Neutrophil (primary cell): ENCODE results near the gene TMEM223.

ENCODE experiments used
- H3K27ac ChIP-seq: fragments of 200-600 bp; sonication (generic); 2 replicates; pipeline ENCODE4 v1.5.1; 2016; ENCODE audit warnings: mild to moderate bottlenecking, moderate library complexity
- H3K27me3 ChIP-seq: fragments of 200-600 bp; sonication (generic); 2 replicates; pipeline ENCODE4 v1.6.0; 2016; ENCODE audit warnings: mild to moderate bottlenecking
- H3K36me3 ChIP-seq: fragments of 200-600 bp; sonication (generic); 2 replicates; pipeline ENCODE4 v1.5.1; 2017
- H3K4me1 ChIP-seq, 2 experiments: fragments of 200-600 bp in 1 of 2; sonication (generic) in 1 of 2; 1 replicate in 1 of 2; 2 replicates in 1 of 2; pipeline versions ENCODE4 v1.5.1 to v1.6.1; 2013 to 2016; ENCODE audit warnings: low read depth in 1 of 2, low read length in 1 of 2, mild to moderate bottlenecking in 1 of 2, moderate library complexity in 1 of 2; ENCODE audit not compliant: control insufficient read depth in 1 of 2, insufficient read depth in 1 of 2
- H3K4me3 ChIP-seq, 2 experiments: fragments of 200-600 bp in 1 of 2; sonication (generic) in 1 of 2; 1 replicate in 1 of 2; 2 replicates in 1 of 2; pipeline ENCODE4 v1.5.1; 2013 to 2016; ENCODE audit warnings: low read depth in 1 of 2, low read length in 1 of 2, mild to moderate bottlenecking in 1 of 2, moderate library complexity in 1 of 2
- H3K9me3 ChIP-seq: fragments of 200-600 bp; sonication (generic); 2 replicates; pipeline ENCODE4 v1.5.1; 2016
- TF ChIP-seq, protein P1 (sequence below): fragments of 200-600 bp; sonication (generic); IDR thresholded peaks from 2 replicates; pipeline ENCODE4 v1.5.1; 2016; ENCODE audit warnings: antibody characterized with exemption

Gene TMEM223

DNA sequence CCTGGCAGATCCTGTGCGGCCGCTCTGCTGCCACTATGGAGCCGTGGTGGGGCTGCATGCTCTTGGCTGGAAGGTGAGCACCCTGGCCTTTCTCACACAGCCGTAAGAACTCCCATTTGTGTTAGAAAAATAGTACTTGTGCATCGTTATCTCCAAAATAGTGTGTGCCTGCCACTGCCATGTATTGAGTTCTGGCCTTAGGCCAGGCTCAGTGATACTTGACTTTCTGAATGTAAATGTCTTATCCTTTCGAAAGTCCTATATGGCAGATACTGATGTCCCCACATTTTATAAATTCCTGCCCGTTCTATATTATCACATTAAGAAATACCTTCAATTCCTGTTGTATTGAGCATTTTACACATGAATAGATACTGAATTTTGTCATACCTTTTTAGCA lies 9.1 kb downstream of the TMEM223 start:
- Histone ChIP-seq H3K27ac (no peak overlapping the region), H3K4me1 (peaks cover 12 to 14% of the 10 kb centered on the region in 2 experiments)
- TF ChIP-seq, protein P1, sequence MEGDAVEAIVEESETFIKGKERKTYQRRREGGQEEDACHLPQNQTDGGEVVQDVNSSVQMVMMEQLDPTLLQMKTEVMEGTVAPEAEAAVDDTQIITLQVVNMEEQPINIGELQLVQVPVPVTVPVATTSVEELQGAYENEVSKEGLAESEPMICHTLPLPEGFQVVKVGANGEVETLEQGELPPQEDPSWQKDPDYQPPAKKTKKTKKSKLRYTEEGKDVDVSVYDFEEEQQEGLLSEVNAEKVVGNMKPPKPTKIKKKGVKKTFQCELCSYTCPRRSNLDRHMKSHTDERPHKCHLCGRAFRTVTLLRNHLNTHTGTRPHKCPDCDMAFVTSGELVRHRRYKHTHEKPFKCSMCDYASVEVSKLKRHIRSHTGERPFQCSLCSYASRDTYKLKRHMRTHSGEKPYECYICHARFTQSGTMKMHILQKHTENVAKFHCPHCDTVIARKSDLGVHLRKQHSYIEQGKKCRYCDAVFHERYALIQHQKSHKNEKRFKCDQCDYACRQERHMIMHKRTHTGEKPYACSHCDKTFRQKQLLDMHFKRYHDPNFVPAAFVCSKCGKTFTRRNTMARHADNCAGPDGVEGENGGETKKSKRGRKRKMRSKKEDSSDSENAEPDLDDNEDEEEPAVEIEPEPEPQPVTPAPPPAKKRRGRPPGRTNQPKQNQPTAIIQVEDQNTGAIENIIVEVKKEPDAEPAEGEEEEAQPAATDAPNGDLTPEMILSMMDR, result no peak

DNA sequence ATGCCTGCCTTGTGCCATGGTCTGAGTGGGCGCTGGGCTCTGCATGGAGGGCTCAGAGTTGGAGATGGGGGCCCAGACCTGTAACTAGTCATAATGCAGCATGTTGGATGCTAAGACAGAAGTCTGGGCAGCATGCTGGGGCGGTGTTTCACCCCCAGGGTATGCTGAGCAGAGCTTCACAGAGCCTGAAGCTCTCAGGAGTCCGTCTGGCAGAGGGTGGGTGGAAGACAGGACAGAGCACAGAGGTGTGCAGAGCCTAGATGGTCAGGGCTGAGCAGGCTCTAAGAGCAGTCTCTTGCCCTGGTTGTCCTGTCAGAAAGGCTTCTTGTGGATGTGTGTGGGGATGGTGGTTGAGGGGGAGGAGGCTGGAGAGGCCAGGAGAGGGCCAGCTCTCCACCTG lies 13.4 kb downstream of the TMEM223 start:
- Histone ChIP-seq H3K36me3 (peaks cover 4% of the 10 kb centered on the region), H3K9me3 (no peaks in the 10 kb centered on the region), H3K4me1 (peaks cover 11 to 13% of the 10 kb centered on the region in 2 experiments), H3K27me3 (no peaks in the 10 kb centered on the region), H3K27ac (no peak overlapping the region), H3K4me3 (no peak overlapping the region)
- TF ChIP-seq, protein P1, result no peak

More for the DNA sequence above, 9.1 kb downstream of the TMEM223 start:
- H3K36me3 ChIP-seq, result peaks cover 4% of the 10 kb centered on the region
- no peaks in the 10 kb centered on the region for H3K27me3 ChIP-seq
- H3K4me3 ChIP-seq, result no peak overlapping the region
- H3K9me3 ChIP-seq, result no peaks in the 10 kb centered on the region

DNA sequence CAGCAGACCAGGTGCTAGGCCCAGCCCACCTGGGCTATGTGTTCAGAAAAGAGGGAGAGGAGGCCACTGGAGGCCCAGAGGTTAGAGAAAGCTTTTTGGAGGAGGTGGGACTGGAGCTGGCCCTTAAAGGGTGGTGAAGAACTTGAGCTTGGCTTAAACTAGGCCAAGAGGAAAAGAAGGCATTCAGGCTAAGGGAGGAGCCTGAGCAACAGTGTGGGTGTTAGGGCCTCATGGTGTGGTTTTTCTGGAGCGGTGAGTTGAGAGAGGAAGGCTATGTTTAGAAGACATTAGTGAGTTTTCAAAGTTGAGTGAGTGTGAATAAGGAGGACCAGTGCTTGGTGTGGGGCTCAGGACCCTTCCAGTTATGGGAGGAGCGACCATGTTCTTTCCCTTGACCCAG lies 14.4 kb downstream of the TMEM223 start:
- TF ChIP-seq, protein P1, result no peak
- H3K4me3 ChIP-seq, result no peak overlapping the region
- H3K4me1 ChIP-seq, result peaks cover 11 to 13% of the 10 kb centered on the region in 2 experiments
- no peaks in the 10 kb centered on the region for H3K9me3 ChIP-seq
- no peaks in the 10 kb centered on the region for H3K27me3 ChIP-seq
- H3K27ac ChIP-seq, result no peak overlapping the region
- peaks cover 4% of the 10 kb centered on the region for H3K36me3 ChIP-seq

DNA sequence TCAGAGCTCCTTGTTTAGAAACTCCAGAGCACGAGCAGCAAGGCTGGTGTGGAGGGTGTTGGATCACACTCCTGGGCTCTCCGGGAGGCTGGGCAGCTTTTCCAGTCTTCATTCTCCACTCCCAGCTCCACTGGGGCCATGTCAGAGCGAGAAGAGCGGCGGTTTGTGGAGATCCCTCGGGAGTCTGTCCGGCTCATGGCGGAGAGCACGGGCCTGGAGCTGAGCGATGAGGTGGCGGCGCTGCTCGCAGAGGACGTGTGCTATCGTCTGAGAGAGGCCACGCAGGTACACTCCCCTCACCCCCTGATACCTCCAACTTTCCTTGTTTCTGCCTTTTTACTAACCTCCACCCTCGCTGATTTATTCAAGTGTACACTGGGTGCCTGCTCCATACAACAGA lies 16.2 kb downstream of the TMEM223 start:
- TF ChIP-seq, protein P1, result no peak
- Histone ChIP-seq H3K4me3 (no peak overlapping the region), H3K27ac (peak overlapping the region; percentile 76), H3K9me3 (no peaks in the 10 kb centered on the region), H3K4me1 (peaks cover 24% of the 10 kb centered on the region in 2 experiments), H3K27me3 (no peaks in the 10 kb centered on the region), H3K36me3 (peaks cover 4% of the 10 kb centered on the region)

DNA sequence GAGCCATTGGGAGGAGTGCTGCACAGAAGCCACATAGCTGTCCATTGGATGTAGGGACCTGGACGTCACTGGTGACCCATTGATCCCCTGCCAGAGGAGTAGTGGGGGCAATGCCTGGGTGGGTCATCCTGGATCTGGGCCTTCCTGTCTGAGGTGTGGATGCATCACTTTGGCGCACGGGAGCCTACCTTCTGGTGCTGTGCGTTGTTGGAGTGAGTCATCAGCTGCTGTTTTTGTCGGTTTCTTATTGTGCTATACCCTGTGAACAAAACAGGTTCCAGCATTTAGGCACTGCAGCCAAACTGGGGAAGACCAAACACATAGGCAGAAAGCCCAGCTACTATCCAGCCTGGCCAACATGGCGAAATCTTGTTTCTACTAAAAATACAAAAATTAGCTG lies 17.4 kb downstream of the TMEM223 start:
- H3K27ac ChIP-seq, result peak overlapping the region; percentile 76
- H3K4me1 ChIP-seq, result peaks cover 29 to 31% of the 10 kb centered on the region in 2 experiments
- H3K9me3 ChIP-seq, result no peaks in the 10 kb centered on the region
- H3K27me3 ChIP-seq, result no peaks in the 10 kb centered on the region
- peaks cover 4% of the 10 kb centered on the region for H3K36me3 ChIP-seq
- TF ChIP-seq, protein P1, result no peak
- H3K4me3 ChIP-seq, result no peak overlapping the region
